Activated CD4-positive, alpha-beta memory T cell treated with anti-CD3 and anti-CD28 coated beads, Interleukin-2, amount 10 ng/mL, durations not matched to agents 7 days and 5 days (primary cell): ENCODE results near the gene BCL7A. TPM values are rescaled to one million over a fixed set of nuclear protein-coding genes. Genes with fewer than 3 reads are reported as not detected.

Experiments used
- CTCF ChIA-PET: fragments of 350-600 bp; sonication (Branson Sonifier 250); formaldehyde crosslinking; loops from one replicate; lab custom pipeline; 2021; ENCODE audit warnings: antibody characterized with exemption, inconsistent platforms; lab: Charles Lee
- POLR2A ChIA-PET: fragments of 350-600 bp; sonication (Branson Sonifier 250); formaldehyde crosslinking; loops from one replicate; lab custom pipeline; 2021; ENCODE audit warnings: antibody characterized with exemption; lab: Charles Lee
- DNase-seq: peaks from one replicate; pipeline ENCODE4 v3.0.0-alpha.2; 2020
- H3K27ac Mint-ChIP-seq: one replicate; pipeline ENCODE4 v1.8.0; 2021; ENCODE audit warnings: mild to moderate bottlenecking, mixed read lengths
- H3K27me3 Mint-ChIP-seq: one replicate; pipeline ENCODE4 v1.8.0; 2021; ENCODE audit warnings: mixed read lengths
- H3K36me3 Mint-ChIP-seq: one replicate; pipeline ENCODE4 v1.8.0; 2021; ENCODE audit warnings: low read depth, mixed read lengths
- H3K4me1 Mint-ChIP-seq: one replicate; pipeline ENCODE4 v1.8.0; 2021; ENCODE audit warnings: mixed read lengths
- H3K4me3 Mint-ChIP-seq: one replicate; pipeline ENCODE4 v1.8.0; 2021; ENCODE audit warnings: mild to moderate bottlenecking, mixed read lengths
- H3K9me3 Mint-ChIP-seq: one replicate; pipeline ENCODE4 v1.8.0; 2021; ENCODE audit warnings: mixed read lengths
- total RNA-seq, 2 experiments: library from RNA; stranded (reverse); gene quantifications; one replicate each; pipeline ENCODE4 v1.2.3, GENCODE V29; 2021

BCL7A gene
- total RNA-seq, 2 experiments from 2014 or later, result 3.7 to 4.2 TPM

GRCh38 chr12:122089077-122089476 lies 67.4 kb downstream of the BCL7A start:
- H3K27me3 Mint-ChIP-seq, result no peaks in the 10 kb centered on the region
- H3K27ac Mint-ChIP-seq, result no peak overlapping the region
- ChIA-PET CTCF (interaction anchor here (0.6 to 1.3 kb wide), 4 partner anchors 28 to 466 kb away, joined by 3 read pairs; no protein-coding TSS in a partner anchor), POLR2A (interaction anchor here (1.1 to 2.1 kb wide), 4 partner anchors 8 to 12 kb away, joined by 3 to 9 read pairs (median 6); partner anchors contain the start of gene MLXIP)
- no peak for DNase-seq
- no peak overlapping the region for H3K4me3 Mint-ChIP-seq
- H3K4me1 Mint-ChIP-seq, result peaks cover 13% of the 10 kb centered on the region
- H3K36me3 Mint-ChIP-seq, result peaks cover 38% of the 10 kb centered on the region
- H3K9me3 Mint-ChIP-seq, result no peaks in the 10 kb centered on the region

GRCh38 chr12:122090759-122091515 lies 69.3 kb downstream of the BCL7A start:
- POLR2A ChIA-PET, result interaction anchor here (2.2 kb wide), 1 partner anchor 10 kb away, joined by 6 read pairs; no protein-coding TSS in a partner anchor
- Mint-ChIP-seq H3K36me3 (peaks cover 27% of the 10 kb centered on the region), H3K9me3 (no peaks in the 10 kb centered on the region), H3K4me3 (no peak overlapping the region), H3K4me1 (peaks cover 11% of the 10 kb centered on the region), H3K27me3 (no peaks in the 10 kb centered on the region), H3K27ac (no peak overlapping the region)
- DNase-seq, result no peak
- CTCF ChIA-PET, result interaction anchor here (0.8 to 1.4 kb wide), 2 partner anchors 9 to 36 kb away, joined by 3 read pairs; no protein-coding TSS in a partner anchor

- CTCF ChIA-PET, result no interaction called here
- Mint-ChIP-seq H3K36me3 (peaks cover 14% of the 10 kb centered on the region), H3K4me3 (no peak overlapping the region), H3K27ac (no peak overlapping the region), H3K27me3 (no peaks in the 10 kb centered on the region), H3K9me3 (no peaks in the 10 kb centered on the region), H3K4me1 (peaks cover 15% of the 10 kb centered on the region)
- no peak for DNase-seq
- POLR2A ChIA-PET, result no interaction called here
Measured at GRCh38 chr12:122093098-122093883, 71.6 kb downstream of the BCL7A start.

- H3K36me3 Mint-ChIP-seq, result peaks cover 14% of the 10 kb centered on the region
- H3K9me3 Mint-ChIP-seq, result no peaks in the 10 kb centered on the region
- H3K4me1 Mint-ChIP-seq, result peaks cover 22% of the 10 kb centered on the region
- ChIA-PET CTCF (no interaction called here), POLR2A (no interaction called here)
- H3K27me3 Mint-ChIP-seq, result no peaks in the 10 kb centered on the region
- H3K4me3 Mint-ChIP-seq, result no peak overlapping the region
- no peak overlapping the region for H3K27ac Mint-ChIP-seq
- DNase-seq, result no peak
Measured at GRCh38 chr12:122094137-122094734, 72.6 kb downstream of the BCL7A start.

- no peak for DNase-seq
- ChIA-PET CTCF (interaction anchor here (1.0 kb wide), 1 partner anchor 15 kb away, joined by 3 read pairs; no protein-coding TSS in a partner anchor), POLR2A (interaction anchor here (1.5 to 2.4 kb wide), 2 partner anchors 12 to 14 kb away, joined by 5 to 10 read pairs; no protein-coding TSS in a partner anchor)
- Mint-ChIP-seq H3K4me1 (peaks cover 26% of the 10 kb centered on the region), H3K27ac (no peak overlapping the region), H3K9me3 (no peaks in the 10 kb centered on the region), H3K27me3 (no peaks in the 10 kb centered on the region), H3K4me3 (no peak overlapping the region), H3K36me3 (peaks cover 9% of the 10 kb centered on the region)
Measured at GRCh38 chr12:122094735-122095631, 73.3 kb downstream of the BCL7A start.

GRCh38 chr12:122096014-122096413 lies 74.3 kb downstream of the BCL7A start:
- peaks cover 32% of the 10 kb centered on the region for H3K4me1 Mint-ChIP-seq

GRCh38 chr12:122096591-122097149 lies 75.0 kb downstream of the BCL7A start:
- Mint-ChIP-seq H3K4me3 (no peak overlapping the region), H3K9me3 (no peaks in the 10 kb centered on the region), H3K36me3 (peaks cover 3% of the 10 kb centered on the region), H3K27ac (no peak overlapping the region), H3K4me1 (peaks cover 32% of the 10 kb centered on the region), H3K27me3 (no peaks in the 10 kb centered on the region)
- ChIA-PET POLR2A (interaction anchor here (1.3 to 2.4 kb wide), 4 partner anchors 8 to 16 kb away, joined by 3 to 10 read pairs (median 6); no protein-coding TSS in a partner anchor), CTCF (interaction anchor here (0.9 kb wide), 1 partner anchor 10 kb away, joined by 3 read pairs; no protein-coding TSS in a partner anchor)
- DNase-seq, result no peak

More at GRCh38 chr12:122096014-122096413, 74.3 kb downstream of the BCL7A start:
- Mint-ChIP-seq H3K36me3 (peaks cover 6% of the 10 kb centered on the region), H3K27me3 (no peaks in the 10 kb centered on the region), H3K27ac (no peak overlapping the region), H3K4me3 (no peak overlapping the region), H3K9me3 (no peaks in the 10 kb centered on the region)
- POLR2A ChIA-PET, result interaction anchor here (1.3 to 2.4 kb wide), 3 partner anchors 11 to 15 kb away, joined by 3 to 10 read pairs (median 5); no protein-coding TSS in a partner anchor
- CTCF ChIA-PET, result interaction anchor here (0.6 to 1.0 kb wide), 3 partner anchors 11 to 916 kb away, joined by 3 read pairs; no protein-coding TSS in a partner anchor
- no peak for DNase-seq

- POLR2A ChIA-PET, result interaction anchor here (0.5 to 1.9 kb wide), 2 partner anchors 9 to 1977 kb away, joined by 4 to 8 read pairs; no protein-coding TSS in a partner anchor
- CTCF ChIA-PET, result interaction anchor here (1.0 kb wide), 1 partner anchor 29 kb away, joined by 3 read pairs; no protein-coding TSS in a partner anchor
- H3K36me3 Mint-ChIP-seq, result peaks cover 3% of the 10 kb centered on the region
- H3K9me3 Mint-ChIP-seq, result no peaks in the 10 kb centered on the region
- H3K27me3 Mint-ChIP-seq, result no peaks in the 10 kb centered on the region
- H3K27ac Mint-ChIP-seq, result no peak overlapping the region
- peaks cover 34% of the 10 kb centered on the region for H3K4me1 Mint-ChIP-seq
- H3K4me3 Mint-ChIP-seq, result no peak overlapping the region
- DNase-seq, result no peak
Measured at GRCh38 chr12:122097584-122097926, 75.9 kb downstream of the BCL7A start.

- Mint-ChIP-seq H3K9me3 (no peaks in the 10 kb centered on the region), H3K27me3 (no peaks in the 10 kb centered on the region), H3K27ac (no peak overlapping the region), H3K4me3 (no peak overlapping the region), H3K36me3 (peaks cover 6% of the 10 kb centered on the region), H3K4me1 (peaks cover 34% of the 10 kb centered on the region)
- CTCF ChIA-PET, result interaction anchor here (1.0 kb wide), 1 partner anchor 30 kb away, joined by 3 read pairs; no protein-coding TSS in a partner anchor
- POLR2A ChIA-PET, result interaction anchor here (0.5 to 2.3 kb wide), 3 partner anchors 10 to 1978 kb away, joined by 4 to 8 read pairs (median 8); no protein-coding TSS in a partner anchor
- DNase-seq, result no peak
Measured at GRCh38 chr12:122097927-122098756, 76.5 kb downstream of the BCL7A start.

- peaks cover 6% of the 10 kb centered on the region for H3K36me3 Mint-ChIP-seq
- no peak for DNase-seq
- ChIA-PET POLR2A (interaction anchor here (0.9 to 2.3 kb wide), 2 partner anchors 17 to 18 kb away, joined by 5 to 8 read pairs; no protein-coding TSS in a partner anchor), CTCF (interaction anchor here (1.6 kb wide), 1 partner anchor 44 kb away, joined by 5 read pairs; no protein-coding TSS in a partner anchor)
- no peak overlapping the region for H3K27ac Mint-ChIP-seq
- H3K27me3 Mint-ChIP-seq, result no peaks in the 10 kb centered on the region
- no peaks in the 10 kb centered on the region for H3K9me3 Mint-ChIP-seq
- peaks cover 37% of the 10 kb centered on the region for H3K4me1 Mint-ChIP-seq
- no peak overlapping the region for H3K4me3 Mint-ChIP-seq
Measured at GRCh38 chr12:122099280-122099749, 77.6 kb downstream of the BCL7A start.
